SK-N-SH (cell line): ENCODE data around the gene CYB5D1. TPM values are rescaled to one million over a fixed set of nuclear protein-coding genes. Genes with fewer than 3 reads are reported as not detected.
A peak's percentile ranks its signal among the peaks of the same experiment; 100 is the strongest.

Experiments used
- ELF1 ChIP-seq: IDR thresholded peaks from 2 replicates; pipeline ENCODE4 v1.4.0; 2012
- EP300 ChIP-seq, 2 experiments: IDR thresholded peaks; 2 replicates each; pipeline versions ENCODE4 v1.4.0 to v1.6.1; 2012; ENCODE audit warnings: borderline replicate concordance in 1 of 2, low read depth in 1 of 2, low read length in 1 of 2
- EZH2phosphoT487 ChIP-seq: fragments of 200-600 bp; sonication (generic); IDR thresholded peaks from 2 replicates; pipeline ENCODE4 v1.6.1; 2017; ENCODE audit warnings: low read depth, mixed run types, mild to moderate bottlenecking, antibody characterized with exemption, moderate library complexity, borderline replicate concordance
- GABPA ChIP-seq: IDR thresholded peaks from 2 replicates; pipeline ENCODE4 v1.4.0; 2012; ENCODE audit warnings: low read depth, mild to moderate bottlenecking
- MXI1 ChIP-seq: IDR thresholded peaks from 2 replicates; pipeline ENCODE4 v1.6.1; 2012; ENCODE audit warnings: mild to moderate bottlenecking, low read depth, low read length, improper control_type of control experiment
- NFIC ChIP-seq: IDR thresholded peaks from 2 replicates; pipeline ENCODE4 v1.4.0; 2012; ENCODE audit warnings: borderline replicate concordance
- NRF1 ChIP-seq: IDR thresholded peaks from 2 replicates; pipeline ENCODE4 v1.6.1; 2012; ENCODE audit warnings: low read depth, mild to moderate bottlenecking, low read length
- POLR2AphosphoS5 ChIP-seq: IDR thresholded peaks from 2 replicates; pipeline ENCODE4 v1.6.1; 2012; ENCODE audit warnings: low read depth, low read length
- RAD21 ChIP-seq: IDR thresholded peaks from 2 replicates; pipeline ENCODE4 v1.6.1; 2012; ENCODE audit warnings: mild to moderate bottlenecking, low read length
- SIN3A ChIP-seq: IDR thresholded peaks from 2 replicates; pipeline ENCODE4 v1.6.1; 2012; ENCODE audit warnings: low read depth, mild to moderate bottlenecking, low read length, moderate library complexity, borderline replicate concordance
- TAF1 ChIP-seq: IDR thresholded peaks from 2 replicates; pipeline ENCODE4 v1.6.1; 2012; ENCODE audit warnings: low read depth, mild to moderate bottlenecking, low read length, moderate library complexity, borderline replicate concordance
- TCF12 ChIP-seq: IDR thresholded peaks from 2 replicates; pipeline ENCODE4 v1.4.0; 2012
- YY1 ChIP-seq: IDR thresholded peaks from 2 replicates; pipeline ENCODE4 v1.4.0; 2012; ENCODE audit warnings: low read depth, mild to moderate bottlenecking
- polyA plus RNA-seq, 3 experiments: library from polyadenylated mRNA; depleted of rRNA; stranded (reverse); fragments of >200 nt; gene quantifications; 2 replicates each; pipeline ENCODE4 v1.2.3, GENCODE V29; 2012
- TF ChIP-seq, protein P1 (sequence below): IDR thresholded peaks from 2 replicates; pipeline ENCODE4 v1.6.1; 2012; ENCODE audit warnings: mild to moderate bottlenecking, low read depth, low read length, moderate library complexity
- TF ChIP-seq, protein P2 (sequence below): fragments of 200-600 bp; sonication (generic); IDR thresholded peaks from 2 replicates; pipeline ENCODE4 v1.6.1; 2017; ENCODE audit warnings: antibody characterized with exemption, mild to moderate bottlenecking, moderate library complexity
- TF ChIP-seq, protein P3 (sequence below): IDR thresholded peaks from 2 replicates; pipeline ENCODE4; 2012
- TF ChIP-seq, protein P4 (sequence below): IDR thresholded peaks from 2 replicates; pipeline ENCODE4 v1.4.0; 2012; ENCODE audit warnings: low read depth
- TF ChIP-seq, protein P5 (sequence below): fragments of 150-350 bp; IDR thresholded peaks from 2 replicates; pipeline ENCODE4 v1.6.1; 2016; ENCODE audit warnings: mild to moderate bottlenecking, low read depth, low read length
- TF ChIP-seq, protein P6 (sequence below): IDR thresholded peaks from 2 replicates; pipeline ENCODE4 v1.4.0; 2012; ENCODE audit warnings: low read depth, borderline replicate concordance
- TF ChIP-seq, protein P7 (sequence below): fragments of 150-350 bp; IDR thresholded peaks from 2 replicates; pipeline ENCODE4 v1.6.1; 2017; ENCODE audit warnings: antibody characterized with exemption, low read length, low read depth, borderline replicate concordance

The CYB5D1 gene
- polyA plus RNA-seq, 1 of the 3 experiments (the other 2 are of a cell fraction): 8.8 TPM

DNA sequence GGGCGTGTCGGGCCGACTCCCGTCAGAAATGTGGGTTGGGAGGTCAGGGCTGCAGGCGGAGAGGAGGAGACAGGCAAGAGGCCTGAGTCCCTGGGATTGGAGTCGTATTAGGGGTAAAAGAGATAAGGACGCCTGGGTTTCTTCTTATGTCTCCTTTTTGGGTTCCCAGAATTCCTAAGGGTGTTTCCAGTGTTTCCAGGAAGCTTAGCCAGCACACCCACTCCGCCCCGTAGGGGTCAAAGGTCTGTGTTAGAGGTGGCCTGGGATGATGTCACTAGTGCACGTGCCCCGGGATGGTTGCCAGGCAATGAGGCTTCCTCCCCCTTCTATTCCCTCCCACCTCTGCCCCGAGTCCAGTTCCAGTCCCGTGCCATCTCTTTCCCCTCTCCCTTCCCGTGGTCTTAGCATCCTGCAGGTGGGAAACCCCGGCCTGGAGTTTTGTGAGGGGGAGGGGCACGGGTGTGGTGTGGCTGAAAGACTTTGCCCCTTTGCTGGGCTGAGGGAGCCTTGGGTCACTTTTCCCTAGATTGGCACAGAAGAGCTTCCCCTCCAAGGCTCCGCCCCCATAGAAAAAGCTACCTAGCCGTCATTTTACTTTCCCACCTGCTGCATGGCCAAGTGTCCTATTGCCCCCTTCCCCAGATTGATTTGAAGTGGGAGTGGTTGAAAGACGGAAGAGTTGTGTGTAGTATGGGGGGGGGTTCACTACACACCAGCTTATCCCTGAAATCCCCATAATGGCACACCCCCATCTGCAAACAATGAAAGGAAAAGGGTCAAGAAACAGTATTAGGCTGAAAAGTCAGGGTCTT is 21.0 kb upstream of the CYB5D1 start (continued):
- TF ChIP-seq, protein P1, sequence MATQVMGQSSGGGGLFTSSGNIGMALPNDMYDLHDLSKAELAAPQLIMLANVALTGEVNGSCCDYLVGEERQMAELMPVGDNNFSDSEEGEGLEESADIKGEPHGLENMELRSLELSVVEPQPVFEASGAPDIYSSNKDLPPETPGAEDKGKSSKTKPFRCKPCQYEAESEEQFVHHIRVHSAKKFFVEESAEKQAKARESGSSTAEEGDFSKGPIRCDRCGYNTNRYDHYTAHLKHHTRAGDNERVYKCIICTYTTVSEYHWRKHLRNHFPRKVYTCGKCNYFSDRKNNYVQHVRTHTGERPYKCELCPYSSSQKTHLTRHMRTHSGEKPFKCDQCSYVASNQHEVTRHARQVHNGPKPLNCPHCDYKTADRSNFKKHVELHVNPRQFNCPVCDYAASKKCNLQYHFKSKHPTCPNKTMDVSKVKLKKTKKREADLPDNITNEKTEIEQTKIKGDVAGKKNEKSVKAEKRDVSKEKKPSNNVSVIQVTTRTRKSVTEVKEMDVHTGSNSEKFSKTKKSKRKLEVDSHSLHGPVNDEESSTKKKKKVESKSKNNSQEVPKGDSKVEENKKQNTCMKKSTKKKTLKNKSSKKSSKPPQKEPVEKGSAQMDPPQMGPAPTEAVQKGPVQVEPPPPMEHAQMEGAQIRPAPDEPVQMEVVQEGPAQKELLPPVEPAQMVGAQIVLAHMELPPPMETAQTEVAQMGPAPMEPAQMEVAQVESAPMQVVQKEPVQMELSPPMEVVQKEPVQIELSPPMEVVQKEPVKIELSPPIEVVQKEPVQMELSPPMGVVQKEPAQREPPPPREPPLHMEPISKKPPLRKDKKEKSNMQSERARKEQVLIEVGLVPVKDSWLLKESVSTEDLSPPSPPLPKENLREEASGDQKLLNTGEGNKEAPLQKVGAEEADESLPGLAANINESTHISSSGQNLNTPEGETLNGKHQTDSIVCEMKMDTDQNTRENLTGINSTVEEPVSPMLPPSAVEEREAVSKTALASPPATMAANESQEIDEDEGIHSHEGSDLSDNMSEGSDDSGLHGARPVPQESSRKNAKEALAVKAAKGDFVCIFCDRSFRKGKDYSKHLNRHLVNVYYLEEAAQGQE: peak; percentile 72; the same call in 1 of the 2 replicates
- TF ChIP-seq, protein P2, sequence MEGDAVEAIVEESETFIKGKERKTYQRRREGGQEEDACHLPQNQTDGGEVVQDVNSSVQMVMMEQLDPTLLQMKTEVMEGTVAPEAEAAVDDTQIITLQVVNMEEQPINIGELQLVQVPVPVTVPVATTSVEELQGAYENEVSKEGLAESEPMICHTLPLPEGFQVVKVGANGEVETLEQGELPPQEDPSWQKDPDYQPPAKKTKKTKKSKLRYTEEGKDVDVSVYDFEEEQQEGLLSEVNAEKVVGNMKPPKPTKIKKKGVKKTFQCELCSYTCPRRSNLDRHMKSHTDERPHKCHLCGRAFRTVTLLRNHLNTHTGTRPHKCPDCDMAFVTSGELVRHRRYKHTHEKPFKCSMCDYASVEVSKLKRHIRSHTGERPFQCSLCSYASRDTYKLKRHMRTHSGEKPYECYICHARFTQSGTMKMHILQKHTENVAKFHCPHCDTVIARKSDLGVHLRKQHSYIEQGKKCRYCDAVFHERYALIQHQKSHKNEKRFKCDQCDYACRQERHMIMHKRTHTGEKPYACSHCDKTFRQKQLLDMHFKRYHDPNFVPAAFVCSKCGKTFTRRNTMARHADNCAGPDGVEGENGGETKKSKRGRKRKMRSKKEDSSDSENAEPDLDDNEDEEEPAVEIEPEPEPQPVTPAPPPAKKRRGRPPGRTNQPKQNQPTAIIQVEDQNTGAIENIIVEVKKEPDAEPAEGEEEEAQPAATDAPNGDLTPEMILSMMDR: no peak
- TF ChIP-seq, protein P3, sequence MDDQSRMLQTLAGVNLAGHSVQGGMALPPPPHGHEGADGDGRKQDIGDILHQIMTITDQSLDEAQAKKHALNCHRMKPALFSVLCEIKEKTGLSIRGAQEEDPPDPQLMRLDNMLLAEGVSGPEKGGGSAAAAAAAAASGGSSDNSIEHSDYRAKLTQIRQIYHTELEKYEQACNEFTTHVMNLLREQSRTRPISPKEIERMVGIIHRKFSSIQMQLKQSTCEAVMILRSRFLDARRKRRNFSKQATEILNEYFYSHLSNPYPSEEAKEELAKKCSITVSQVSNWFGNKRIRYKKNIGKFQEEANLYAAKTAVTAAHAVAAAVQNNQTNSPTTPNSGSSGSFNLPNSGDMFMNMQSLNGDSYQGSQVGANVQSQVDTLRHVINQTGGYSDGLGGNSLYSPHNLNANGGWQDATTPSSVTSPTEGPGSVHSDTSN: peak; percentile 65
- TF ChIP-seq POLR2AphosphoS5: no peak; the same call in 1 of the 2 replicates
- peak; percentile 66 to 71 for TF ChIP-seq EP300 (IDR thresholded peaks at IDR 0.05; ENCODE audit: borderline replicate concordance in 1 of 2, low read depth in 1 of 2, low read length in 1 of 2)
- TF ChIP-seq, protein P4, sequence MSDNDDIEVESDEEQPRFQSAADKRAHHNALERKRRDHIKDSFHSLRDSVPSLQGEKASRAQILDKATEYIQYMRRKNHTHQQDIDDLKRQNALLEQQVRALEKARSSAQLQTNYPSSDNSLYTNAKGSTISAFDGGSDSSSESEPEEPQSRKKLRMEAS: peak; percentile 97
- no peak for TF ChIP-seq EZH2phosphoT487
- peak; percentile 98 for TF ChIP-seq SIN3A
- 0 out of 2 replicates have a peak, but pooled peaks have one; percentile 45 for TF ChIP-seq GABPA
- peak; percentile 68 for TF ChIP-seq TCF12
- no peak for TF ChIP-seq NRF1
- TF ChIP-seq RAD21: no peak
- peak; percentile 79; the same call in 1 of the 2 replicates for TF ChIP-seq YY1
- TF ChIP-seq ELF1: peak; percentile 57; the same call in 1 of the 2 replicates
- TF ChIP-seq NFIC: peak; percentile 77
- TF ChIP-seq, protein P5, sequence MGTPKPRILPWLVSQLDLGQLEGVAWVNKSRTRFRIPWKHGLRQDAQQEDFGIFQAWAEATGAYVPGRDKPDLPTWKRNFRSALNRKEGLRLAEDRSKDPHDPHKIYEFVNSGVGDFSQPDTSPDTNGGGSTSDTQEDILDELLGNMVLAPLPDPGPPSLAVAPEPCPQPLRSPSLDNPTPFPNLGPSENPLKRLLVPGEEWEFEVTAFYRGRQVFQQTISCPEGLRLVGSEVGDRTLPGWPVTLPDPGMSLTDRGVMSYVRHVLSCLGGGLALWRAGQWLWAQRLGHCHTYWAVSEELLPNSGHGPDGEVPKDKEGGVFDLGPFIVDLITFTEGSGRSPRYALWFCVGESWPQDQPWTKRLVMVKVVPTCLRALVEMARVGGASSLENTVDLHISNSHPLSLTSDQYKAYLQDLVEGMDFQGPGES: no peak
- TF ChIP-seq TAF1: peak; percentile 76
- peak; percentile 96 for TF ChIP-seq MXI1
- TF ChIP-seq, protein P6, sequence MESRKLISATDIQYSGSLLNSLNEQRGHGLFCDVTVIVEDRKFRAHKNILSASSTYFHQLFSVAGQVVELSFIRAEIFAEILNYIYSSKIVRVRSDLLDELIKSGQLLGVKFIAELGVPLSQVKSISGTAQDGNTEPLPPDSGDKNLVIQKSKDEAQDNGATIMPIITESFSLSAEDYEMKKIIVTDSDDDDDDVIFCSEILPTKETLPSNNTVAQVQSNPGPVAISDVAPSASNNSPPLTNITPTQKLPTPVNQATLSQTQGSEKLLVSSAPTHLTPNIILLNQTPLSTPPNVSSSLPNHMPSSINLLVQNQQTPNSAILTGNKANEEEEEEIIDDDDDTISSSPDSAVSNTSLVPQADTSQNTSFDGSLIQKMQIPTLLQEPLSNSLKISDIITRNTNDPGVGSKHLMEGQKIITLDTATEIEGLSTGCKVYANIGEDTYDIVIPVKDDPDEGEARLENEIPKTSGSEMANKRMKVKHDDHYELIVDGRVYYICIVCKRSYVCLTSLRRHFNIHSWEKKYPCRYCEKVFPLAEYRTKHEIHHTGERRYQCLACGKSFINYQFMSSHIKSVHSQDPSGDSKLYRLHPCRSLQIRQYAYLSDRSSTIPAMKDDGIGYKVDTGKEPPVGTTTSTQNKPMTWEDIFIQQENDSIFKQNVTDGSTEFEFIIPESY: peak; percentile 82; the same call in 1 of the 2 replicates
- TF ChIP-seq, protein P7, sequence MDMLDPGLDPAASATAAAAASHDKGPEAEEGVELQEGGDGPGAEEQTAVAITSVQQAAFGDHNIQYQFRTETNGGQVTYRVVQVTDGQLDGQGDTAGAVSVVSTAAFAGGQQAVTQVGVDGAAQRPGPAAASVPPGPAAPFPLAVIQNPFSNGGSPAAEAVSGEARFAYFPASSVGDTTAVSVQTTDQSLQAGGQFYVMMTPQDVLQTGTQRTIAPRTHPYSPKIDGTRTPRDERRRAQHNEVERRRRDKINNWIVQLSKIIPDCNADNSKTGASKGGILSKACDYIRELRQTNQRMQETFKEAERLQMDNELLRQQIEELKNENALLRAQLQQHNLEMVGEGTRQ: peak; percentile 50; the same call in 1 of the 2 replicates
